Keratinocyte (primary cell): ENCODE data around the gene MRTFA. TPM values are rescaled to one million over a fixed set of nuclear protein-coding genes. Genes with fewer than 3 reads are reported as not detected.
"Not testable (repeated sequence)": the region's sequence is repeated elsewhere in the genome, so short reads cannot be mapped to it uniquely, and the experiment has no call there.

Source experiments
- DNase-seq: peaks from one replicate; pipeline ENCODE4 v3.0.0-alpha.2; 2011; ENCODE audit warnings: low read depth, missing footprints, low spot score
- FAIRE-seq: peaks from 2 replicates; lab custom pipeline; 2011; peaks lifted over from hg19 to GRCh38; lab: Jason Lieb, UNC
- H2AFZ ChIP-seq: 2 replicates; pipeline ENCODE4 v1.6.0; 2012; ENCODE audit warnings: low read length, control low read depth, inconsistent platforms; ENCODE audit not compliant: control insufficient read depth
- H3K27ac ChIP-seq: 2 replicates; pipeline ENCODE4 v1.5.1; 2011; ENCODE audit warnings: low read length; ENCODE audit not compliant: control insufficient read depth, insufficient read depth
- H3K27me3 ChIP-seq: 3 replicates; pipeline ENCODE4 v1.6.0; 2011; ENCODE audit warnings: low read length; ENCODE audit not compliant: control insufficient read depth, insufficient read depth; ENCODE audit errors: extremely low read depth
- H3K36me3 ChIP-seq, 2 experiments: 2 replicates in 1 of 2; 3 replicates in 1 of 2; pipeline ENCODE4 v1.5.1; 2011; ENCODE audit warnings: low read length in 2 of 2, mild to moderate bottlenecking in 1 of 2; ENCODE audit not compliant: control insufficient read depth in 2 of 2, insufficient read depth in 2 of 2; ENCODE audit errors: extremely low read depth in 1 of 2
- H3K4me1 ChIP-seq: 3 replicates; pipeline ENCODE4 v1.5.1; 2011; ENCODE audit warnings: low read length; ENCODE audit not compliant: control insufficient read depth, insufficient read depth; ENCODE audit errors: extremely low read depth
- H3K4me2 ChIP-seq: 3 replicates; pipeline ENCODE4 v1.6.0; 2011; ENCODE audit warnings: low read depth, low read length; ENCODE audit not compliant: control insufficient read depth, insufficient read depth; ENCODE audit errors: extremely low read depth
- H3K4me3 ChIP-seq, 3 experiments: fragments of 200-600 bp in 1 of 3; sonication (generic) in 1 of 3; 2 replicates in 2 of 3; 3 replicates in 1 of 3; pipeline ENCODE4 v1.5.1; 2011 to 2016; ENCODE audit warnings: low read length in 3 of 3, mild to moderate bottlenecking in 3 of 3, control low read depth in 2 of 3, inconsistent platforms in 1 of 3, low read depth in 1 of 3, mixed read lengths in 1 of 3, mixed run types in 1 of 3, moderate library complexity in 1 of 3; ENCODE audit not compliant: control insufficient read depth in 2 of 3, insufficient read depth in 2 of 3; ENCODE audit errors: extremely low read depth in 1 of 3
- H3K79me2 ChIP-seq: 2 replicates; pipeline ENCODE4 v1.6.0; 2012; ENCODE audit warnings: low read length; ENCODE audit not compliant: control insufficient read depth, insufficient read depth
- H3K9ac ChIP-seq: 3 replicates; pipeline ENCODE4 v1.6.0; 2011; ENCODE audit warnings: low read length; ENCODE audit not compliant: control insufficient read depth, insufficient read depth; ENCODE audit errors: extremely low read depth
- H3K9me1 ChIP-seq: 3 replicates; pipeline ENCODE4 v1.6.0; 2011; ENCODE audit warnings: low read length; ENCODE audit not compliant: control insufficient read depth, insufficient read depth; ENCODE audit errors: extremely low read depth
- H3K9me3 ChIP-seq: 2 replicates; pipeline ENCODE4 v1.5.1; 2012; ENCODE audit warnings: low read depth, low read length; ENCODE audit not compliant: control insufficient read depth
- H4K20me1 ChIP-seq: 3 replicates; pipeline ENCODE4 v1.6.0; 2011; ENCODE audit warnings: low read length; ENCODE audit not compliant: control insufficient read depth, insufficient read depth; ENCODE audit errors: extremely low read depth
- CTCF ChIP-seq, 3 experiments: IDR thresholded peaks in 1 of 3; conservative IDR thresholded peaks in 1 of 3; optimal IDR thresholded peaks in 1 of 3; 2 replicates in 2 of 3; 3 replicates in 1 of 3; pipeline versions ENCODE3 to v1.5.1; 2011; ENCODE audit warnings: low read length in 3 of 3, mild to moderate bottlenecking in 3 of 3, moderate library complexity in 2 of 3, control low read depth in 1 of 3, inconsistent platforms in 1 of 3; ENCODE audit not compliant: insufficient read depth in 2 of 3; ENCODE audit errors: extremely low read depth in 1 of 3
- EZH2 ChIP-seq: IDR thresholded peaks from one replicate; pipeline ENCODE4 v1.6.1; 2012; ENCODE audit warnings: inconsistent platforms, mild to moderate bottlenecking, low read length, moderate library complexity
- dilution Hi-C: fragments of 300-500 bp; cut with MboI; formaldehyde crosslinking; loops from one replicate; pipeline ENCODE4 v1.7.0; 2020; ENCODE audit warnings: low sequenced_read_pairs; ENCODE audit not compliant: extremely low pct_ligation_motif_present
- polyA plus RNA-seq, 5 experiments: library from polyadenylated mRNA; depleted of rRNA in 3 of 5; stranded (reverse) in 3 of 5; stranded (forward) in 1 of 5; unstranded in 1 of 5; fragments of >200 nt; gene quantifications; 1 replicate in 1 of 5; 2 replicates in 3 of 5; 3 replicates in 1 of 5; pipeline versions ENCODE4 v1.2.1 to v1.2.3, GENCODE V29; 2011 to 2012; ENCODE audit warnings: missing spikeins in 2 of 5, low read depth in 1 of 5, low replicate concordance in 1 of 5

Gene MRTFA
- polyA plus RNA-seq, 1 donor (not counting 4 experiments of a cell fraction or from before 2014, with no cell fraction given): 6.5 TPM

GRCh38 chr22:40533712-40534378 lies 102.7 kb downstream of the MRTFA start:
- Histone ChIP-seq H2AFZ (no peak overlapping the region), H4K20me1 (no peaks in the 10 kb centered on the region), H3K79me2 (peaks cover 45% of the 10 kb centered on the region), H3K4me1 (peaks cover 40% of the 10 kb centered on the region), H3K27ac (peak overlapping the region; percentile 69), H3K9me1 (no peaks in the 10 kb centered on the region), H3K4me2 (peak overlapping the region; percentile 78), H3K9me3 (no peaks in the 10 kb centered on the region), H3K27me3 (no peaks in the 10 kb centered on the region), H3K36me3 (peaks cover 0 to 4% of the 10 kb centered on the region in 2 experiments), H3K4me3 (peak overlapping the region in 2 of 3 experiments; percentile 40 to 42), H3K9ac (peak overlapping the region; percentile 20)
- FAIRE-seq: peak; percentile 87
- dilution Hi-C loops: loop anchor here (25.0 kb wide), 1 partner anchor 103 kb away; the partner anchor contains the start of gene MRTFA
- no peak for DNase-seq
- TF ChIP-seq EZH2: no peak
- TF ChIP-seq CTCF (optimal IDR thresholded peaks at IDR 0.05 in 1 of 3, IDR thresholded peaks at IDR 0.05 in 1 of 3, conservative IDR thresholded peaks at IDR 0.05 in 1 of 3; ENCODE audit: extremely low read depth in 1 of 3, insufficient read depth in 2 of 3, low read length in 3 of 3): no peak

GRCh38 chr22:40531951-40532900 lies 104.3 kb downstream of the MRTFA start:
- Histone ChIP-seq H3K9ac (no peak overlapping the region), H3K79me2 (peaks cover 48% of the 10 kb centered on the region), H3K27ac (peak overlapping the region; percentile 22), H2AFZ (no peak overlapping the region), H3K36me3 (peaks cover 0 to 8% of the 10 kb centered on the region in 2 experiments), H3K4me2 (peak overlapping the region; percentile 61), H3K4me3 (peak overlapping the region in 2 of 3 experiments; percentile 1 to 22), H3K4me1 (peaks cover 47% of the 10 kb centered on the region), H4K20me1 (no peaks in the 10 kb centered on the region), H3K9me1 (no peaks in the 10 kb centered on the region), H3K27me3 (no peaks in the 10 kb centered on the region), H3K9me3 (no peaks in the 10 kb centered on the region)
- no peak for DNase-seq
- dilution Hi-C loops: loop anchor here (25.0 kb wide), 1 partner anchor 105 kb away; the partner anchor contains the start of gene MRTFA
- FAIRE-seq: peak; percentile 71
- no peak for TF ChIP-seq CTCF (optimal IDR thresholded peaks at IDR 0.05 in 1 of 3, IDR thresholded peaks at IDR 0.05 in 1 of 3, conservative IDR thresholded peaks at IDR 0.05 in 1 of 3; ENCODE audit: extremely low read depth in 1 of 3, insufficient read depth in 2 of 3, low read length in 3 of 3)
- TF ChIP-seq EZH2: no peak

GRCh38 chr22:40530391-40530790 lies 106.1 kb downstream of the MRTFA start:
- H3K9me1 ChIP-seq, H3K4me3 ChIP-seq, DNase-seq, H2AFZ ChIP-seq, H3K36me3 ChIP-seq, H4K20me1 ChIP-seq, H3K9ac ChIP-seq, H3K27ac ChIP-seq, H3K27me3 ChIP-seq, H3K9me3 ChIP-seq, FAIRE-seq, H3K4me2 ChIP-seq: not testable (repeated sequence)
- Histone ChIP-seq H3K4me1 (peaks cover 46% of the 10 kb centered on the region), H3K79me2 (peaks cover 63% of the 10 kb centered on the region)
- dilution Hi-C loops: loop anchor here (25.0 kb wide), 1 partner anchor 107 kb away; the partner anchor contains the start of gene MRTFA
